Hematopoietic multipotent progenitor cell treated with erythropoietin and hydrocortisone succinate and interleukin-3 and kit ligand, for 6 days (in vitro differentiated cells): ENCODE data around the gene RNF38.
"Not testable (repeated sequence)": the region's sequence is repeated elsewhere in the genome, so short reads cannot be mapped to it uniquely, and the experiment has no call there.

Experiments used
- DNase-seq: peaks from one replicate; pipeline ENCODE4 v3.0.0-alpha.2; 2015

RNF38 gene

DNA sequence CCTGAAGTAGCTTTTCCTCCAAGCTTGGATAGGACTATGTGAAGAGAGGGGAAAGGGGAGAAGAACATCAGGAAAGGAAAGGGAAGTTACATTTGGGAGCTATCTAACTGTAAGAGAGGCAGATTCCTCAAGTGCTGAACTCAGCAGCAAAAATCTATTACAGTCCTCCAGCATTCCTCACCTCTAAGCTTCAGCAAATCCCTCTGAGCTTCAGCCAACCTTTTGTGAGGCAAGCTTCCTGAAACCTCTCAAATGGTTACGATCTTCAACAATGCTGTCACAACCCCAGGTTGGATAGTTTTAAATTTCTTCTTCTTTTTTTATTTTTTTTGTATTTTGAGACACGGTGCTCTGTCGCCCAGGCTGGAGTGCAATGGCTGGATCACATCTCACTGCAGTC is 2.5 kb upstream of the RNF38 start:
- no peak for DNase-seq

- DNase-seq = no peak
Observed at GRCh38 chr9:36401897-36402480, 1.9 kb upstream of the RNF38 start.

GRCh38 chr9:36401164-36401740 is 1.2 kb upstream of the RNF38 start:
- peak; percentile 85 for DNase-seq

GRCh38 chr9:36400332-36401163 is 479 bp upstream of the RNF38 start:
- peak; percentile 92 for DNase-seq

GRCh38 chr9:36398745-36399144 is 1.3 kb downstream of the RNF38 start:
- DNase-seq = peak; percentile 18

GRCh38 chr9:36396985-36397384 is 3.1 kb downstream of the RNF38 start:
- no peak for DNase-seq

DNA sequence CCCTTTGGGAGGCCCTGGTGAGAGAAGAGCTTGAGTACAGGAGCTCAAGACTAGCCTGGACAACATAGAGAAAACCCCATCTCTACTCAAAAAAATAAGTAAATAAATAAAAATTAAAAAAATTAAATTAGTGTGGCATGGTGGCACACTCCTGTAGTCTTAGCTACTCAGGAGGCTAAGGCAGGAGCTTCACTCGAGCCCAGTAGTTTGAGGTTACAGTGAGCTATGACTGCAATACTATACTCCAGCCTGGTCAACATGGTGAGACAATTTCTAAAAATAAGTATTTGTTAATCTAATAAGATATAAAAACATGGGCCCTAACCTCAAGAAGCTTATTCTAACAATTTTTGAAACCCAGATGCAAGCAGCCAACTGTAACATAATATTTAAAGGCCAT is 7.6 kb downstream of the RNF38 start:
- DNase-seq = no peak

DNA sequence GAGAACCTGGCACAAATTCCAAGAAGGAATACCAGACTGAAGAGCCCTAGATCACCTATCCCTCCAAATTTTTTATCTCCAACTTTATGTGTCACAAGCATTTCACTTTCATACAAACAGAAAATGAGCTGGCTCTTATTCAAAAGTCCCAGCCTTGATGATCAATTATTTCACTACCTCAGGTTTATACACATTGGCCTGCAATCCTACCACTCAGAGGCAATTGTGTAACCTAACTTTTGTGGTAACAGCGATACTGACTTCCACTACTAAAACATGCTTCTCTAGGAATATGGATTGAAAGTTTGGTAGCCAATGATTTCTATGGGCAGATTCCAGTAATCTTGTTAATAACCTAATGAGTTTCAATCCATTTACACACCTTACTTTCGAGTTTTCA is 10.5 kb downstream of the RNF38 start:
- no peak for DNase-seq

GRCh38 chr9:36386396-36386965 is 13.6 kb downstream of the RNF38 start:
- not testable (repeated sequence) for DNase-seq

DNA sequence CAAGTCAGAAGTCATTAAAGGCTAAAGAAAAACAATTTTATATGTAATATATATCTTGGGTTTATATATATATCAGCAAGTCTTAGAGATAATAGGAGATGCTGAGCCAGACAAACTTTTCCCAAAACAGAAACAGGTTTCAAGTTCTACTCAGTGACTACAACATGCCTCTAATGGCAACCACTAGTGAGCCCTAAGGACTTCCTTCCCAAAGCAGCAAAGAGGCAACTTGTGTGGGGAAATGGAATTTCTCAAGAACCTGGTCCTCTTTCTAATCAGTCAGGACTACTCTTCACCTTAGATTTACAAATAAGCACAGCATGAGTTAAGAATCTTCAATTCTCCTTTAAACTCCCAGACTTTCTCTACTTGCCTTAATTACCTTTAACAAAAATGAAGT is 17.6 kb downstream of the RNF38 start:
- no peak for DNase-seq

- no peak for DNase-seq
Observed at GRCh38 chr9:36364577-36364976, 35.5 kb downstream of the RNF38 start.

- DNase-seq = no peak
Observed at GRCh38 chr9:36363448-36363847, 36.6 kb downstream of the RNF38 start.

DNA sequence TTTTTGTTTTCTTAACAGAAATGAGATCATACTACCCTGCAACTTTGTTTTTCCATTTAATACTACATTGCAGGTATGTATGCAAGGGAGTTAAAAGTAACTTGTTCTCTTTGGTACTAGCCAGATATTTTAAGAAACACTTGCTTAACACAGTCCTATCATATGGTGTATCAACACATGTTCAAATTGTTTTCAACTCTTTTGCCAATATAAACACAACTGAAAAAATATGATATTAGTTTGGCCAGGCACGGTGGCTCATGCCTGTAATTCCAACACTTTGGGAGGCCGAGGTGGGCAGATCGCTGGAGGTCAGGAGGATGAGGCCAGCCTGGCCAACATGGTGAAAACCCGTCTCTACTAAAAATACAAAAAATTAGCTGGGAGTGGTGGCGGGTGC is 41.6 kb downstream of the RNF38 start:
- no peak for DNase-seq

GRCh38 chr9:36357639-36358038 is 42.4 kb downstream of the RNF38 start:
- DNase-seq = no peak

DNA sequence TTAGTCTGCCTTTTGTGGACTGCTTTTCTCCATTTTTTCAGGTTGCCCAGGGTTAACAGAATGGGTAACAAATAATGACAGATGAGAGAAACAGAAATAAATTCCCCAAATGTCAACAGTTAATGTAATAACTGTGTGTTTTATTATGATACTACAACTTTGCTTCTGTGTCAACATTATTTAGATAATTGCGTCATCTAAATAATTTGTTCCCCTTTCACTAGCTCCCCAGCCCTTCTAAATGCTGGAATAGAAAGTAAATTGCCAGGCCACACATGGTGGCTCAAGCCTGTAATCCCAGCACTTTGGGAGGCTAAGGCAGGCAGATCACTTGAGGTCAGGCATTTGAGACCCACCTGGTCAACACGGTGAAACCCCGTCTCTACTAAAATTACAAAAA is 53.5 kb downstream of the RNF38 start:
- DNase-seq = peak; percentile 34

DNA sequence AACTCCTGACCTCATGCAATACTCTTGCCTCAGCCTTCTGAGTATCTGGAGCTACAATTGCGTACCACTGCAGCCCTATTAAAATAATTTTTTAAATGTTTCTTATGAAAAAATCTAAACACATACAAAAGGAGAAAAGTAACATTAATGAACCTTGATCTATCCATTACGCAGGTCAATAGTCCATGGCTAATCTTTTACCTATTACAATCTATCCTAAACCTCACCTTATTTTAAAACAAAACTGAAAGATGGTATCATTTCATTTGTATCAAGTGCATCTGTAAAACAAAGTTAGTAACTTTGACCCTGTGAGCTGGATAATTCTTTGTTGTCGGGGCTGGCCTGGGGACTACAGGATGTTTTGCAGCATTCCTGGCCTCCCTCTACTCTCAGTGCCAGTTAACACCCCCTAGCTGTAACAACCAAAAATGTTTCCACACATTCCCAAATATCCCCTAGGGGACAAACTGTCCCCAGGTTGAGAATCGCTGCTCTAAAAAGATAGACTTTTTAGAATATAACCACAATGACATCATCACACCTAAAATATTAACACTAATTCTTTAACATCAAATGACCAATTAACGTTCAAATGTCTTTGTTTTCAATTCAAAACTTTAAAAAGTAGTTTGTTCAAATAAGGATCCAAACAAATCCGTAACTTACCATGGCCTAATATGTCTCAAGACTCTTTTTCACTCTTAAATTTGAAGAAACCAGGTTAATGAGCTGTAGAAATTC is 54.8 kb downstream of the RNF38 start:
- no peak for DNase-seq

- DNase-seq = no peak
Observed at GRCh38 chr9:36341936-36342577, 58.0 kb downstream of the RNF38 start.

- DNase-seq = no peak
Observed at GRCh38 chr9:36337865-36338264, 62.2 kb downstream of the RNF38 start.

GRCh38 chr9:36337002-36337401 is 63.1 kb downstream of the RNF38 start:
- DNase-seq = no peak

GRCh38 chr9:36336131-36336907 is 63.8 kb downstream of the RNF38 start:
- peak; percentile 16 for DNase-seq

- DNase-seq = no peak
Observed at GRCh38 chr9:36332006-36332405, 68.1 kb downstream of the RNF38 start.
